Activated naive CD8-positive, alpha-beta T cell treated with anti-CD3 and anti-CD28 coated beads, Interleukin-2, amount 50 U/mL, for 24 hours (primary cell): ENCODE data around the gene PHRF1.
"Not testable (repeated sequence)": the region's sequence is repeated elsewhere in the genome, so short reads cannot be mapped to it uniquely, and the experiment has no call there.

Experiments
- ATAC-seq: fragments of 150-1000 bp; cut with Tn5 transposase; one replicate; pipeline ENCODE4 v1.10.0; 2021
- DNase-seq: peaks from one replicate; pipeline ENCODE4 v3.0.0; 2021
- H3K27ac Mint-ChIP-seq: one replicate; pipeline ENCODE4 v1.8.0; 2021; ENCODE audit warnings: mild to moderate bottlenecking, mixed read lengths
- H3K27me3 Mint-ChIP-seq: one replicate; pipeline ENCODE4 v1.8.0; 2021; ENCODE audit warnings: mixed read lengths
- H3K36me3 Mint-ChIP-seq: one replicate; pipeline ENCODE4 v1.8.0; 2021; ENCODE audit warnings: low read depth, mixed read lengths
- H3K4me1 Mint-ChIP-seq: one replicate; pipeline ENCODE4 v1.8.0; 2021; ENCODE audit warnings: mixed read lengths
- H3K4me3 Mint-ChIP-seq: one replicate; pipeline ENCODE4 v1.8.0; 2021; ENCODE audit warnings: mild to moderate bottlenecking, moderate library complexity, mixed read lengths
- H3K9me3 Mint-ChIP-seq: one replicate; pipeline ENCODE4 v1.8.0; 2021; ENCODE audit warnings: mixed read lengths

The PHRF1 gene

GRCh38 chr11:639332-639955 is 63.2 kb downstream of the PHRF1 start:
- DNase-seq (no peak), ATAC-seq (no peak)
- Mint-ChIP-seq H3K36me3 (peaks cover 4% of the 10 kb centered on the region), H3K27ac (no peak overlapping the region), H3K9me3 (no peaks in the 10 kb centered on the region), H3K4me3 (no peak overlapping the region), H3K27me3 (peaks cover 26% of the 10 kb centered on the region), H3K4me1 (peaks cover 17% of the 10 kb centered on the region)

- Mint-ChIP-seq H3K9me3 (no peaks in the 10 kb centered on the region), H3K36me3 (peaks cover 4% of the 10 kb centered on the region), H3K27ac (no peak overlapping the region), H3K4me3 (no peak overlapping the region), H3K27me3 (peaks cover 26% of the 10 kb centered on the region), H3K4me1 (peaks cover 17% of the 10 kb centered on the region)
- DNase-seq: no peak
- ATAC-seq: no peak
Observed at GRCh38 chr11:640021-640706, 63.9 kb downstream of the PHRF1 start.

- Mint-ChIP-seq H3K9me3 (no peaks in the 10 kb centered on the region), H3K27ac (no peak overlapping the region), H3K27me3 (peaks cover 17% of the 10 kb centered on the region), H3K4me3 (no peak overlapping the region), H3K36me3 (peaks cover 5% of the 10 kb centered on the region), H3K4me1 (peaks cover 16% of the 10 kb centered on the region)
- DNase-seq: no peak
- ATAC-seq: no peak
Observed at GRCh38 chr11:641806-642370, 65.6 kb downstream of the PHRF1 start.

- peaks cover 10% of the 10 kb centered on the region for H3K27me3 Mint-ChIP-seq
- peaks cover 9% of the 10 kb centered on the region for H3K36me3 Mint-ChIP-seq
- no peaks in the 10 kb centered on the region for H3K9me3 Mint-ChIP-seq
- no peak overlapping the region for H3K27ac Mint-ChIP-seq
- no peak for DNase-seq
- H3K4me3 Mint-ChIP-seq: no peak overlapping the region
- peaks cover 13% of the 10 kb centered on the region for H3K4me1 Mint-ChIP-seq
- ATAC-seq: no peak
Observed at GRCh38 chr11:643366-643765, 67.1 kb downstream of the PHRF1 start.

- Mint-ChIP-seq H3K4me3 (no peak overlapping the region), H3K4me1 (peaks cover 6% of the 10 kb centered on the region), H3K36me3 (peaks cover 8% of the 10 kb centered on the region), H3K27ac (no peak overlapping the region), H3K9me3 (no peaks in the 10 kb centered on the region), H3K27me3 (peaks cover 3% of the 10 kb centered on the region)
- no peak for ATAC-seq
- no peak for DNase-seq
Observed at GRCh38 chr11:643849-644738, 67.8 kb downstream of the PHRF1 start.

- no peak overlapping the region for H3K4me3 Mint-ChIP-seq
- DNase-seq (no peak), ATAC-seq (no peak)
- peaks cover 10% of the 10 kb centered on the region for H3K36me3 Mint-ChIP-seq
- peaks cover 4% of the 10 kb centered on the region for H3K4me1 Mint-ChIP-seq
- no peak overlapping the region for H3K27ac Mint-ChIP-seq
- H3K9me3 Mint-ChIP-seq: no peaks in the 10 kb centered on the region
- H3K27me3 Mint-ChIP-seq: no peaks in the 10 kb centered on the region
Observed at GRCh38 chr11:645536-645935, 69.3 kb downstream of the PHRF1 start.

GRCh38 chr11:646214-646613 is 69.9 kb downstream of the PHRF1 start:
- Mint-ChIP-seq H3K36me3 (peaks cover 10% of the 10 kb centered on the region), H3K27me3 (no peaks in the 10 kb centered on the region), H3K9me3 (no peaks in the 10 kb centered on the region), H3K27ac (no peak overlapping the region), H3K4me3 (no peak overlapping the region), H3K4me1 (peaks cover 4% of the 10 kb centered on the region)
- ATAC-seq: no peak
- DNase-seq: no peak

GRCh38 chr11:647672-648158 is 71.4 kb downstream of the PHRF1 start:
- not testable (repeated sequence) for ATAC-seq, H3K4me1 Mint-ChIP-seq, DNase-seq, H3K9me3 Mint-ChIP-seq, H3K27me3 Mint-ChIP-seq, H3K27ac Mint-ChIP-seq, H3K4me3 Mint-ChIP-seq
- peaks cover 14% of the 10 kb centered on the region for H3K36me3 Mint-ChIP-seq

- ATAC-seq: no peak
- H3K27ac Mint-ChIP-seq: no peak overlapping the region
- H3K4me1 Mint-ChIP-seq: peaks cover 4% of the 10 kb centered on the region
- H3K36me3 Mint-ChIP-seq: peaks cover 14% of the 10 kb centered on the region
- DNase-seq: no peak
- H3K9me3 Mint-ChIP-seq: no peaks in the 10 kb centered on the region
- no peak overlapping the region for H3K4me3 Mint-ChIP-seq
- H3K27me3 Mint-ChIP-seq: no peaks in the 10 kb centered on the region
Observed at GRCh38 chr11:650482-650881, 74.2 kb downstream of the PHRF1 start.

- H3K27ac Mint-ChIP-seq, H3K9me3 Mint-ChIP-seq, DNase-seq, H3K27me3 Mint-ChIP-seq, H3K4me3 Mint-ChIP-seq, H3K36me3 Mint-ChIP-seq, ATAC-seq, H3K4me1 Mint-ChIP-seq: not testable (repeated sequence)
Observed at GRCh38 chr11:653136-653535, 76.9 kb downstream of the PHRF1 start.

GRCh38 chr11:653837-654236 is 77.6 kb downstream of the PHRF1 start:
- ATAC-seq (no peak), DNase-seq (no peak)
- H3K4me3 Mint-ChIP-seq: no peak overlapping the region
- peaks cover 10% of the 10 kb centered on the region for H3K36me3 Mint-ChIP-seq
- H3K4me1 Mint-ChIP-seq: no peaks in the 10 kb centered on the region
- no peaks in the 10 kb centered on the region for H3K9me3 Mint-ChIP-seq
- no peaks in the 10 kb centered on the region for H3K27me3 Mint-ChIP-seq
- no peak overlapping the region for H3K27ac Mint-ChIP-seq

GRCh38 chr11:654444-654843 is 78.2 kb downstream of the PHRF1 start:
- not testable (repeated sequence) for DNase-seq

GRCh38 chr11:655036-655726 is 78.9 kb downstream of the PHRF1 start:
- H3K4me3 Mint-ChIP-seq: no peak overlapping the region
- peaks cover 10% of the 10 kb centered on the region for H3K36me3 Mint-ChIP-seq
- no peak overlapping the region for H3K27ac Mint-ChIP-seq
- ATAC-seq (no peak), DNase-seq (no peak)
- no peaks in the 10 kb centered on the region for H3K9me3 Mint-ChIP-seq
- H3K27me3 Mint-ChIP-seq: no peaks in the 10 kb centered on the region
- no peaks in the 10 kb centered on the region for H3K4me1 Mint-ChIP-seq

More at GRCh38 chr11:654444-654843, 78.2 kb downstream of the PHRF1 start:
- H3K4me1 Mint-ChIP-seq, H3K9me3 Mint-ChIP-seq, ATAC-seq, H3K27ac Mint-ChIP-seq, H3K4me3 Mint-ChIP-seq, H3K27me3 Mint-ChIP-seq, H3K36me3 Mint-ChIP-seq: not testable (repeated sequence)

- Mint-ChIP-seq H3K36me3 (peaks cover 9% of the 10 kb centered on the region), H3K4me3 (no peak overlapping the region), H3K27me3 (no peaks in the 10 kb centered on the region), H3K27ac (no peak overlapping the region), H3K9me3 (no peaks in the 10 kb centered on the region), H3K4me1 (no peaks in the 10 kb centered on the region)
- no peak for ATAC-seq
- no peak for DNase-seq
Observed at GRCh38 chr11:656426-656825, 80.2 kb downstream of the PHRF1 start.
